HG03064 (cell line): ENCODE measurements around the gene OR6B2.

ENCODE experiments used
- ATAC-seq: cut with Tn5 transposase; IDR thresholded peaks from one replicate; pipeline ENCODE4 v1.9.1; 2021; ENCODE audit warnings: low read depth; ENCODE audit not compliant: unreplicated experiment

OR6B2 gene

GRCh38 chr2:239983004-239983778, 47.0 kb downstream of the OR6B2 start:
- ATAC-seq = no peak
